Mucosa of descending colon (tissue), 3 donors: Measurements from ENCODE around the gene PTPRCAP. TPM values are rescaled to one million over a fixed set of nuclear protein-coding genes. Genes with fewer than 3 reads are reported as not detected.

Experiments used
- ATAC-seq: fragments of 200-7000 bp; cut with Tn5 transposase; one replicate; pipeline ENCODE4 v1.9.1; 2020; ENCODE audit warnings: mild to moderate bottlenecking, moderate library complexity
- DNase-seq, 3 donors: peaks; one replicate each; pipeline ENCODE4 v3.0.0-alpha.2; 2020
- H3K36me3 ChIP-seq: fragments of 200-600 bp; one replicate; pipeline ENCODE4 v1.8.0; 2021; ENCODE audit warnings: low read depth, mild to moderate bottlenecking
- H3K4me1 ChIP-seq: fragments of 200-600 bp; one replicate; pipeline ENCODE4 v1.8.0; 2021; ENCODE audit warnings: low read depth, mild to moderate bottlenecking
- H3K4me3 ChIP-seq: fragments of 200-600 bp; one replicate; pipeline ENCODE4 v1.8.0; 2021; ENCODE audit warnings: mild to moderate bottlenecking
- H3K9me3 ChIP-seq: fragments of 200-600 bp; one replicate; pipeline ENCODE4 v1.8.0; 2021; ENCODE audit warnings: mild to moderate bottlenecking
- intact Hi-C, 2 donors: fragments of 100-400 bp; cut with DNase I in 1 of 2; cut with micrococcal nuclease in 1 of 2; formaldehyde crosslinking; loops; one replicate each; pipeline versions ENCODE4 v1.11.0 to v1.11.1; 2022; cut with DNase I, micrococcal nuclease
- total RNA-seq, 3 donors: library from RNA; stranded (reverse); fragmentation: NEBNext Ultra II Directional in 2 of 3; extraction: Animal tissue kit (Norgen Biotek cat#: 25700) in 2 of 3; gene quantifications; one replicate each; pipeline versions ENCODE4 v1.2.1 to v1.2.4, GENCODE V29; 2021 to 2023
- TF ChIP-seq, protein P1 (sequence below): fragments of 200-600 bp; IDR thresholded peaks from one replicate; pipeline ENCODE4 v1.8.0; 2022; ENCODE audit warnings: antibody characterized with exemption, mild to moderate bottlenecking
- donor health status: DM: no; HTN: no; CAD: no; lungs with moderate emphysema.
- donor health status: DM: no; HTN: no; CAD: no.
- donor health status: DM: no; HTN: yes; CAD: no.

The PTPRCAP gene
- total RNA-seq, 3 donors from 2014 or later, result 7.2 to 13.6 (median 10.0) TPM

DNA sequence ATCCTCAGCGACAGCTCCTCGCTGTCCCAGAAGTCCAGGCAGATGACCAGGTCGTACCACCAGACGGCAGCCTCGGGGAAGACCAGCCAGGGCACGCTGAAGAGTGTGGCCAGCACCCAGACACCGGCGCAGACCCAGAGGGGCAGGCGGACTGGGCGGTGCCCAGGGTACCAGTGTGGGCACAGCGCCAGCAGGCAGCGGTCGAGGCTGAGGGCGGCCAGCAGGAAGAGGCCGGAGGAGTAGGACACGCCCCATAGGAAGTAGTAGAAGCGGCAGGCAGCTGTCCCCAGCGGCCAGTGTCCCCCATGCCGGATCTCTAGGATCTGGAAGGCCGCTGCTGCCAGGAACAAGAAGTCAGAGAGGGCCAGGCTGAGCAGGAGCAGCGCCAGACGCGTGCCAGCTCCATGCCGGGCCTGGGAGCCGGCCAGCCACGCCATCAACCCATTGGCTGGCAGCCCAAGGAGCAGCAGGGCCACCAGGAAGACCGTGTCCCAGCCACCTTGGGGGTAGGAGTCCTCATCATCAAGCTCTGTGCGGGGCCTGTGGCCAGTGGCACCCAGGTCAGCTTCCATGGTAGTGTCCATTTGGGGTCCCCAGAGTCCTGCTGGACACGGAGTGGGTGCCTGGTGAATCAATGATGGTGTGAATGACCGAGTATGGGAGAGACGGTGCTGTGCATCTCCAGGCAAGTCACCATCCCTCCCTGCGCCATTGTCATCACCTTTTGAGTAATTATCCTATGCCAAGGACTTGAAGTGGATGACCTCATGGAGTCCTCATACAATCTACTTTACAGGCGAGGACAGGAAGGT is 14.9 kb upstream of the PTPRCAP start, which contains the start of gene GPR152:
GPR152 (minus strand) TSS at position 589 of the 812 bp plus-strand sequence; CDS start at position 584, 5 bp downstream.
- Histone ChIP-seq H3K4me3 (no peak within 1 kb of the TSS), H3K36me3 (no peaks in the 10 kb centered on the region), H3K4me1 (no peaks in the 10 kb centered on the region), H3K9me3 (no peaks in the 10 kb centered on the region)
- ATAC-seq, result peak; percentile 46
- peak in 1 of 3 donors; percentile 63 for DNase-seq
- intact Hi-C loops, result no loop called here
- TF ChIP-seq, protein P1, sequence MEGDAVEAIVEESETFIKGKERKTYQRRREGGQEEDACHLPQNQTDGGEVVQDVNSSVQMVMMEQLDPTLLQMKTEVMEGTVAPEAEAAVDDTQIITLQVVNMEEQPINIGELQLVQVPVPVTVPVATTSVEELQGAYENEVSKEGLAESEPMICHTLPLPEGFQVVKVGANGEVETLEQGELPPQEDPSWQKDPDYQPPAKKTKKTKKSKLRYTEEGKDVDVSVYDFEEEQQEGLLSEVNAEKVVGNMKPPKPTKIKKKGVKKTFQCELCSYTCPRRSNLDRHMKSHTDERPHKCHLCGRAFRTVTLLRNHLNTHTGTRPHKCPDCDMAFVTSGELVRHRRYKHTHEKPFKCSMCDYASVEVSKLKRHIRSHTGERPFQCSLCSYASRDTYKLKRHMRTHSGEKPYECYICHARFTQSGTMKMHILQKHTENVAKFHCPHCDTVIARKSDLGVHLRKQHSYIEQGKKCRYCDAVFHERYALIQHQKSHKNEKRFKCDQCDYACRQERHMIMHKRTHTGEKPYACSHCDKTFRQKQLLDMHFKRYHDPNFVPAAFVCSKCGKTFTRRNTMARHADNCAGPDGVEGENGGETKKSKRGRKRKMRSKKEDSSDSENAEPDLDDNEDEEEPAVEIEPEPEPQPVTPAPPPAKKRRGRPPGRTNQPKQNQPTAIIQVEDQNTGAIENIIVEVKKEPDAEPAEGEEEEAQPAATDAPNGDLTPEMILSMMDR, result no peak

DNA sequence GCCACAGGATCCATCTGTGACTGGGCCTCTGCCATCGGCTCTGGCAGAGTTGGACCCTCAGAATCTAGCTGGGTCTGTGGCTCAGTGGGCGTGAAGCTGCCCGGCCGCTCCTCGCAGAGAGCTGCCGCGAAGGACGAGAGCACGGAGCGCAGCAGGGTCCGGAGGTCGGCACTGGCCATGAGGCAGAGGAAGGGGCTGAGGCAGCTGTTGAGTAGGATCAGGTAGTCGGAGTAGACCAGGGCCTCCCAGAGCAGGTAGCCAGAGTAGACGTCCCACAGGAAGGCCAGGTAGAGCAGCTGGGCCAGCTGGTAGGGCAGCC is 14.1 kb upstream of the PTPRCAP start:
- no peaks in the 10 kb centered on the region for H3K4me1 ChIP-seq
- DNase-seq, result peak in 1 of 3 donors; percentile 42
- no peaks in the 10 kb centered on the region for H3K36me3 ChIP-seq
- H3K4me3 ChIP-seq, result no peak overlapping the region
- TF ChIP-seq, protein P1, result no peak
- intact Hi-C loops, result no loop called here
- no peaks in the 10 kb centered on the region for H3K9me3 ChIP-seq
- no peak for ATAC-seq

DNA sequence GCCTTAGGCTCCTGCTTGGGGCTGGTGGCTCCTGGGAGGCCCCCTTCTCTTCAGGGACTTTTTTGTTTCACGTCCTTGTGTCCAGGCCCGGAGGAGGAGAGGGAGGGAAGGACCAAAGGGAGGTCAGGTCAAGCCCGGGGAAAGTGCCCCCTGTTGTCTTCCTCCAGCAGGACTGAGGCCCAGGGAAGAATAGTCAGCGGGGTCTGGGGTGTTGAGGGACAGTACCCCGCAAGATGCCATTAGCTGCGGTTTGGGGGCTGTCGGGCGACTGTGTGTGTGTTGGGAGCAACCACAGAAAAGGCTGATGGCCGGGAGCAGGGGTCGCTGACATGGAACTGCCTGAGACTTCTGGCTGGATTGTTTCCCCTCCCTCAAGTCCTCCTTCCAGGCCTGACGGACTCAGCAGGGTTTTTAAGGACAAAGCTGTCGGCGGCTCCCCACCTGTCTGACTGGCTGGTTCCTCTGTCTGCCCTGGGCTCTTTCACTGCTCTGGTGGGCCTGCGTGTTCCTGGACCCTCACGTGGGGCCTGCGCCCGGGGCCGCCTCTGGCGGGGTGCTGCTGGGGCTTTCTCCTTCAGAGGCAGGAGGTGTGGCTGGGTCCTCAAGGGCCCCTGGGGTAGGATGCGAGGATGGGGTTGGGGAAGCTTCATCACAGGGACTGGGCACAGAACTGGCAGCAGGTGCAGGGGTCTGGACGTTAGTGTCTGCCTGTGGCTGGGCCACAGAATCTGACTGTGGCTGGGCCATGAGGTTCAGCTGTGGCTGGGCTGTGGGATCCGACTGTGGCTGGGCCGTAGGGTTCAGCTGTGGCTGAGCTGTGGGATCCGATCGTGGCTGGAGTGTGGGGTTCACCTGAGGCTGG is 13.5 kb upstream of the PTPRCAP start:
- Histone ChIP-seq H3K36me3 (no peaks in the 10 kb centered on the region), H3K9me3 (no peaks in the 10 kb centered on the region), H3K4me3 (no peak overlapping the region), H3K4me1 (no peaks in the 10 kb centered on the region)
- no peak for DNase-seq
- no peak for ATAC-seq
- intact Hi-C loops, result no loop called here
- TF ChIP-seq, protein P1, result no peak

DNA sequence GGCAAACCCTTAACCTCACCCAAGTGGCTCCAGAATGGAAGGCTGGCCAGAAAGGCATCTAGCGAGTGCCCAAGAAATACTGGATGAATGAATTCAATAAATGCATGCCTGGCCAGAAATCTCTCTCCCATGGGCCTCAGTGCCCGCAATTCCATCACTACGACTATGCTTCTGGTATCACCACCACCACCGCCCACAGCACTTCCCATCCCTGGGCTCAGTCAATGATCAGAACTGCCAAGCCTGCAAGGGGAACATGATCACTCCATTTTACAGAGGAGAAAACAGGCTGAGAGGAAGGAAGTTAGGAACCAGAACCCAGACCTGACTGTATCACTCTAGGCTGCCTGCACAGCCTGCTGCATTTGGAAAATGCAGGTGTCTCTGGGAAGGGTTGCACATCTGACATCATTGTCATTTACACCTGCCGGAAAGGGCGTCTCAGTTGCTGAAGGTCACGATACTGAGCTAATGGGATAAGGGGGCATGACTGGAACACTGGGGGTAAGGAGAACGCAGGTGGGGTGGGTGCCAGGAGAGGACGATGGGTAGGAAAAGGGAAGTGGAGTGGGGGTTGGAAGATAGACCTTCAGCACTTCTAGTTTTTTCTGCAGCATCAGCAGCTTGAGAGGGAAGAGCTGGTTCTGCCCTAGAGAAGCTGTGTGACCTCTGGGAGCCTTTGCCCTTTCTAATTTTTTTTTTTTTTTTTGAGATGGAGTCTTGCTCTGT is 11.8 kb upstream of the PTPRCAP start:
- H3K4me3 ChIP-seq, result no peak overlapping the region
- no peaks in the 10 kb centered on the region for H3K9me3 ChIP-seq
- DNase-seq, result no peak
- ATAC-seq, result peak; percentile 9
- H3K4me1 ChIP-seq, result no peaks in the 10 kb centered on the region
- TF ChIP-seq, protein P1, result no peak
- intact Hi-C loops, result no loop called here
- no peaks in the 10 kb centered on the region for H3K36me3 ChIP-seq

DNA sequence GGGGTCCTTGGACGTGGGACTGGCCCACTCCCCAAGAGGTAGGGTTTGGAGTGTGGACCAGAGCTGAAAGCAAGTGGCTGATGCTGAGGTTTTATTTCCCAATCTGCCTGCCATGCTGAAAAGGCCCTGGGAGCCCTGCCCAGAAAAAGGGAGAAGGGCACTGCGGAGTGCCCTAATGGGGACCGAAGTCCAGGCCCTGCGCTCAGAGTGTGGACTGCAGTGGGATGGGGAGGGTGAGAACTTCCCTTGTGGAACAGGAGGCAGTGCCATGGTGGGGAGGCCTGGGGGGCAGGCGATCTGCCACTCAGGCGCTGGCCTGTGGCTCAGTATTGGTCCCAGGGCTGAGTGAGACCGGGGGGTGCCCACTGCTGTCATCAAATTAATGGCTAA is 10.7 kb upstream of the PTPRCAP start:
- TF ChIP-seq, protein P1, result no peak
- Histone ChIP-seq H3K4me1 (no peaks in the 10 kb centered on the region), H3K36me3 (no peaks in the 10 kb centered on the region), H3K4me3 (no peak overlapping the region), H3K9me3 (no peaks in the 10 kb centered on the region)
- intact Hi-C loops, result no loop called here
- ATAC-seq, result no peak
- peak in 1 of 3 donors; percentile 36 for DNase-seq
